ENCODE data around the gene ETS2.
A peak's percentile ranks its signal among the peaks of the same experiment; 100 is the strongest.

ETS2 gene

GRCh38 chr21:38805328-38806152 lies at the start of gene ETS2:
TSS of gene ETS2 (plus strand) at chr21:38805929. CDS start at chr21:38810035, 4,106 bp downstream.
- DNase-seq, result peak; percentile 95

GRCh38 chr21:38756746-38757145 lies 49.0 kb upstream of the ETS2 start:
- DNase-seq, result no peak

- no peak for DNase-seq
Measured at GRCh38 chr21:38758501-38759214, 47.1 kb upstream of the ETS2 start.

- no peak for DNase-seq
Measured at GRCh38 chr21:38759413-38759812, 46.3 kb upstream of the ETS2 start.

- no peak for DNase-seq
Measured at GRCh38 chr21:38760017-38760761, 45.5 kb upstream of the ETS2 start.

- no peak for DNase-seq
Measured at GRCh38 chr21:38760762-38761155, 45.0 kb upstream of the ETS2 start.

GRCh38 chr21:38761531-38761930 lies 44.2 kb upstream of the ETS2 start:
- DNase-seq, result no peak

GRCh38 chr21:38765056-38765455 lies 40.7 kb upstream of the ETS2 start:
- no peak for DNase-seq

- peak; percentile 21 for DNase-seq
Measured at GRCh38 chr21:38766987-38767722, 38.6 kb upstream of the ETS2 start.

- no peak for DNase-seq
Measured at GRCh38 chr21:38768471-38769063, 37.2 kb upstream of the ETS2 start.

GRCh38 chr21:38769191-38769780 lies 36.4 kb upstream of the ETS2 start:
- no peak for DNase-seq

GRCh38 chr21:38770660-38771059 lies 35.1 kb upstream of the ETS2 start:
- no peak for DNase-seq

GRCh38 chr21:38771536-38771935 lies 34.2 kb upstream of the ETS2 start:
- no peak for DNase-seq

- DNase-seq, result no peak
Measured at GRCh38 chr21:38772646-38773045, 33.1 kb upstream of the ETS2 start.

GRCh38 chr21:38773099-38774061 lies 32.3 kb upstream of the ETS2 start:
- DNase-seq, result no peak

- DNase-seq, result no peak
Measured at GRCh38 chr21:38774152-38774551, 31.6 kb upstream of the ETS2 start.

GRCh38 chr21:38774586-38775285 lies 31.0 kb upstream of the ETS2 start:
- DNase-seq, result no peak

- DNase-seq, result no peak
Measured at GRCh38 chr21:38775733-38776132, 30.0 kb upstream of the ETS2 start.

GRCh38 chr21:38777015-38777414 lies 28.7 kb upstream of the ETS2 start:
- no peak for DNase-seq

GRCh38 chr21:38777531-38777930 lies 28.2 kb upstream of the ETS2 start:
- no peak for DNase-seq
